PFSK-1 (cell line): Measurements from ENCODE around the gene UGT1A7.

ENCODE experiments used
- FOXP2 ChIP-seq: optimal IDR thresholded peaks from 2 replicates; pipeline ENCODE3; 2011; ENCODE audit warnings: borderline replicate concordance, control low read depth, inconsistent platforms; ENCODE audit not compliant: insufficient read depth; ENCODE audit errors: extremely low read length, extremely low read depth
- POLR2AphosphoS5 ChIP-seq: IDR thresholded peaks from 2 replicates; pipeline ENCODE4 v1.6.1; 2012; ENCODE audit warnings: low read depth, mild to moderate bottlenecking, control low read depth, low read length, moderate library complexity
- SIN3A ChIP-seq: IDR thresholded peaks from 2 replicates; pipeline ENCODE4 v1.6.1; 2012; ENCODE audit warnings: mild to moderate bottlenecking, low read length, moderate library complexity, borderline replicate concordance; ENCODE audit not compliant: insufficient read depth
- TAF1 ChIP-seq: IDR thresholded peaks from 2 replicates; pipeline ENCODE4 v1.6.1; 2012; ENCODE audit warnings: low read length, control low read depth, borderline replicate concordance; ENCODE audit not compliant: insufficient read depth
- TF ChIP-seq, protein P1 (sequence below), 2 experiments: IDR thresholded peaks; 2 replicates each; pipeline versions ENCODE4 v1.6.1 to v1.8.0; 2011 to 2012; ENCODE audit warnings: low read depth in 2 of 2, low read length in 2 of 2, control low read depth in 1 of 2, inconsistent platforms in 1 of 2, mild to moderate bottlenecking in 1 of 2, moderate library complexity in 1 of 2; ENCODE audit not compliant: insufficient read depth in 1 of 2

Gene UGT1A7

DNA sequence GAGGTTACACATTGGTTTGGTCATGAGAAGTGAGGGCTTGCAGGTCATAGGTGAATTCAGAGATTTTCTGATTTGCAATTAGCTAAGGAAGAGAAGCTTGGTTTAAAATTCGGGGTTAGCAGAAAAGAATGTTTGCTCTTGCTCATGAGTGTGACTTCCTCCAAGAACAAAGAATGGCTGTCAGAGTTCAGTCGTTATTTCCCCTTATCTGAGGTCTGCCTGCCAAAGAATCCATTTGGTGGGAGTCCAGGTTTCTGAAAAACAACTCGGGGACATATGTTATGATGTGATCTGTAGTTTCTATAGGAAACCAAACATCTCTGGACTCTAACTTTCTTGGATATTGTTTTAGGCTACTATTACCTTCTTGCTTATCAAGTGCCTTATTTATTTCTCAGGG lies 7.8 kb downstream of the UGT1A7 start:
- TF ChIP-seq, protein P1, sequence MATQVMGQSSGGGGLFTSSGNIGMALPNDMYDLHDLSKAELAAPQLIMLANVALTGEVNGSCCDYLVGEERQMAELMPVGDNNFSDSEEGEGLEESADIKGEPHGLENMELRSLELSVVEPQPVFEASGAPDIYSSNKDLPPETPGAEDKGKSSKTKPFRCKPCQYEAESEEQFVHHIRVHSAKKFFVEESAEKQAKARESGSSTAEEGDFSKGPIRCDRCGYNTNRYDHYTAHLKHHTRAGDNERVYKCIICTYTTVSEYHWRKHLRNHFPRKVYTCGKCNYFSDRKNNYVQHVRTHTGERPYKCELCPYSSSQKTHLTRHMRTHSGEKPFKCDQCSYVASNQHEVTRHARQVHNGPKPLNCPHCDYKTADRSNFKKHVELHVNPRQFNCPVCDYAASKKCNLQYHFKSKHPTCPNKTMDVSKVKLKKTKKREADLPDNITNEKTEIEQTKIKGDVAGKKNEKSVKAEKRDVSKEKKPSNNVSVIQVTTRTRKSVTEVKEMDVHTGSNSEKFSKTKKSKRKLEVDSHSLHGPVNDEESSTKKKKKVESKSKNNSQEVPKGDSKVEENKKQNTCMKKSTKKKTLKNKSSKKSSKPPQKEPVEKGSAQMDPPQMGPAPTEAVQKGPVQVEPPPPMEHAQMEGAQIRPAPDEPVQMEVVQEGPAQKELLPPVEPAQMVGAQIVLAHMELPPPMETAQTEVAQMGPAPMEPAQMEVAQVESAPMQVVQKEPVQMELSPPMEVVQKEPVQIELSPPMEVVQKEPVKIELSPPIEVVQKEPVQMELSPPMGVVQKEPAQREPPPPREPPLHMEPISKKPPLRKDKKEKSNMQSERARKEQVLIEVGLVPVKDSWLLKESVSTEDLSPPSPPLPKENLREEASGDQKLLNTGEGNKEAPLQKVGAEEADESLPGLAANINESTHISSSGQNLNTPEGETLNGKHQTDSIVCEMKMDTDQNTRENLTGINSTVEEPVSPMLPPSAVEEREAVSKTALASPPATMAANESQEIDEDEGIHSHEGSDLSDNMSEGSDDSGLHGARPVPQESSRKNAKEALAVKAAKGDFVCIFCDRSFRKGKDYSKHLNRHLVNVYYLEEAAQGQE (IDR thresholded peaks at IDR 0.05; ENCODE audit: insufficient read depth in 1 of 2, low read depth in 2 of 2, low read length in 2 of 2) = no peak
- TF ChIP-seq SIN3A (no peak), TAF1 (no peak), FOXP2 (no peak), POLR2AphosphoS5 (no peak)

DNA sequence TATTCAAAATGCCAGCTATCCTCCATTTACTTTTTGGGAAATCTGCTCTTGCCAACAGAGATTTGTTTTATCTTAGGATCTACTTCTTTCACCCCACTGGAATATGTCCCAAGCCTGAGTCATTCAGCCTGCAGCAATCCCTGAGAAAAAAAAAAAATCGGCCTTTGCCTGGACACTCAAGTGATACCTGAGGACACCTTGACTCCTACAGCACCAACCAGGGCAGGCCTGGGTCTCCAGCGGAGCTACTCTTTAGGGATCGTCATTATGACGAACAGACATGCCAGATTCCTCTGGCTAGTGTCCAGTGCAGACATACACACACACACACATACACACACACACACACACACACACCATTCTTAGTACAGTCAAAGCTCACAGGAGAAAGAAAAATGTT lies 8.7 kb downstream of the UGT1A7 start:
- TF ChIP-seq FOXP2 (no peak), POLR2AphosphoS5 (no peak), SIN3A (no peak), TAF1 (no peak)
- TF ChIP-seq, protein P1 (IDR thresholded peaks at IDR 0.05; ENCODE audit: insufficient read depth in 1 of 2, low read depth in 2 of 2, low read length in 2 of 2) = no peak

DNA sequence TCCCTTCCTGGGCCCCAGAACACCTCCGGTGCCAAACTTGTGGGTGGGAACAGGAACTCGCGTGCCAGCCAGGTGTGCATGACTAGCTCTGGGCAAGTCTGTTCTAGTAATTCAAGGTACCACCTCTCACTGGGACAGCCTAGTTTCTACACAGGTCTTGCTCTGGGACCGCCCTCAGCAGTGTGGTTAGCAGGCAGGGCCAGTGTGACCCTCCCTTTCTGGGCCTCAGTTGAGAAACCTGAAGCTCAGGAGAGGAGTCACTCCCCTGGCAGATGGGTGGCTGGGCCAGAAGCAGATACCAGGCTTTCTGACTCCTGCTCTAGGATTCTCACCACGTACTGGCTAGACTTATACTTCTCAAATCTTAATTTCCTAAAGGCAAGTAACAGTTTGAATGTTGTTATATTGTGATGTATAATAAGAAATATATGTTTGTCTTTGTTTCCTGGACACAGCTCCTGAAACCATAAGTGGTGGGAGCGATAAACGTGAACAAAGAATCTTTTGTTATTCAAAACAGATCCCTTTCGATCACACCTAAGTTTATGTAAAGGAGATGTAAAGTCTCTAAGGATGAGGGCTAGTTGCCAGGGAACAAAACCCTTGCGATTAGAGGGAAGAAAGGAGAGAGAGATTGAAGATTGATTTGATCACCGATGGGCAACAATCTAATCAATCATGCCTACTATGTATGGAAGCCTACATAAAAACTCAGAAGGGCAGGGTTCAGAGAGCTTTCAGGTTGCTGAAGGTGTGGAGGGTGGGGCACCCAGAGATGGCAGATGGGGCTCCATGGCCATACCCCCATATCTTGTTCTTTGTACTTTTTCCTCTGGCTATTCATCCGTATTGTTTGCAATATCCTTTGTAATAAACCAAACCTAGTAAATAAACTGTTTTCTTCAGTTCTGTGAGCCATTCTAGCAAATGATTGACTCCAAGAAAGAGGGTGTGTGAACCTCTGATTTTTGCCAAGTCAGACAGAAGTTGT lies 10.0 kb downstream of the UGT1A7 start:
- TF ChIP-seq FOXP2 (no peak), SIN3A (no peak), TAF1 (no peak), POLR2AphosphoS5 (no peak)
- TF ChIP-seq, protein P1 (IDR thresholded peaks at IDR 0.05; ENCODE audit: insufficient read depth in 1 of 2, low read depth in 2 of 2, low read length in 2 of 2) = no peak

DNA sequence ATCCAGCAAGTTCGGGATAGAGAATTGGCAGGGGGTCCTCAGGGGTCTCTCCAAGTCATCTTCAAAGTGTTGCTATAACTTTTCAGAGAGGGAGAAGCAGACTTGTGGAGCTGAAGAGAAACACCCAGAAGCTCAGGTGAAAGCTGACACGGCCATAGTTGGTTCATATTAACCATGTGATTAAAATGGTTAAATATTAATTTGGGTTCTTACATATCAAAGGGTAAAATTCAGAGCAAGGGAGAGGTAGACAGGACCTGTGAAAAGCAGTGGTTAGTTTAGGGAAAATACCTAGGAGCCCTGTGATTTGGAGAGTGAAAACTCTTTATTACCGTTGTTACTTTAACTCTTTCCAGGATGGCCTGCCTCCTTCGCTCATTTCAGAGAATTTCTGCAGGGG lies 10.9 kb downstream of the UGT1A7 start, which contains the start of gene UGT1A6:
TSS of gene UGT1A6 (plus strand) at position 243 of the 400 bp plus-strand sequence. CDS start at position 358, 115 bp downstream.
- TF ChIP-seq SIN3A (no peak), FOXP2 (no peak), POLR2AphosphoS5 (no peak), TAF1 (no peak)
- TF ChIP-seq, protein P1 (IDR thresholded peaks at IDR 0.05; ENCODE audit: insufficient read depth in 1 of 2, low read depth in 2 of 2, low read length in 2 of 2) = no peak
